NCI-H2171 (cell line): ENCODE results near the gene TBX15.

Experiments
- DNase-seq: peaks from one replicate; lab custom pipeline; 2025; lab: John Stamatoyannopoulos, UW

Gene TBX15

GRCh38 chr1:118988186-118989005 lies at the start of gene TBX15:
TBX15 (minus strand) TSS chr1:118988343; CDS start chr1:118987795, 548 bp downstream.
- DNase-seq, result no peak

- DNase-seq, result no peak
These were observed 46.2 kb upstream of the TBX15 start for GRCh38 chr1:119034359-119034758.

- DNase-seq, result no peak
These were observed 44.8 kb upstream of the TBX15 start for GRCh38 chr1:119032986-119033385.

GRCh38 chr1:119027759-119028158 lies 39.6 kb upstream of the TBX15 start:
- no peak for DNase-seq

GRCh38 chr1:119026956-119027355 lies 38.8 kb upstream of the TBX15 start:
- DNase-seq, result no peak

GRCh38 chr1:119015547-119015946 lies 27.4 kb upstream of the TBX15 start:
- DNase-seq, result no peak

GRCh38 chr1:119012383-119012782 lies 24.2 kb upstream of the TBX15 start:
- DNase-seq, result no peak

- no peak for DNase-seq
These were observed 23.6 kb upstream of the TBX15 start for GRCh38 chr1:119011706-119012105.

GRCh38 chr1:119011116-119011515 lies 23.0 kb upstream of the TBX15 start:
- DNase-seq, result no peak

- no peak for DNase-seq
These were observed 22.1 kb upstream of the TBX15 start for GRCh38 chr1:119010201-119010600.

GRCh38 chr1:119009312-119009655 lies 21.1 kb upstream of the TBX15 start:
- DNase-seq, result no peak

GRCh38 chr1:119008483-119009311 lies 20.6 kb upstream of the TBX15 start:
- peak; percentile 18 for DNase-seq

GRCh38 chr1:119007670-119008482 lies 19.7 kb upstream of the TBX15 start:
- DNase-seq, result no peak

- no peak for DNase-seq
These were observed 19.2 kb upstream of the TBX15 start for GRCh38 chr1:119007339-119007669.

- no peak for DNase-seq
These were observed 18.5 kb upstream of the TBX15 start for GRCh38 chr1:119006406-119007279.

- no peak for DNase-seq
These were observed 17.7 kb upstream of the TBX15 start for GRCh38 chr1:119005724-119006405.

GRCh38 chr1:119004781-119005180 lies 16.6 kb upstream of the TBX15 start:
- no peak for DNase-seq

GRCh38 chr1:119004129-119004527 lies 16.0 kb upstream of the TBX15 start:
- no peak for DNase-seq

GRCh38 chr1:119003413-119004128 lies 15.4 kb upstream of the TBX15 start:
- DNase-seq, result no peak

GRCh38 chr1:119002028-119002686 lies 14.0 kb upstream of the TBX15 start:
- no peak for DNase-seq
